GM21723 (cell line): ENCODE measurements around the gene UQCRQ.

Experiments
- ATAC-seq: cut with Tn5 transposase; IDR thresholded peaks from one replicate; pipeline ENCODE4 v1.9.1; 2021; ENCODE audit warnings: mild to moderate bottlenecking, moderate library complexity; ENCODE audit not compliant: unreplicated experiment

UQCRQ gene

GRCh38 chr5:132901036-132901435 lies 34.6 kb downstream of the UQCRQ start:
- no peak for ATAC-seq

GRCh38 chr5:132901730-132902129 lies 35.3 kb downstream of the UQCRQ start:
- ATAC-seq: no peak

- ATAC-seq: no peak
These were observed 39.5 kb downstream of the UQCRQ start for GRCh38 chr5:132905938-132906337.

- no peak for ATAC-seq
These were observed 40.7 kb downstream of the UQCRQ start for GRCh38 chr5:132907161-132907560.

GRCh38 chr5:132909702-132910101 lies 43.3 kb downstream of the UQCRQ start:
- ATAC-seq: no peak

GRCh38 chr5:132915681-132916080 lies 49.2 kb downstream of the UQCRQ start:
- no peak for ATAC-seq

GRCh38 chr5:132916086-132916485 lies 49.6 kb downstream of the UQCRQ start:
- no peak for ATAC-seq
